ENCODE measurements around the gene GAB2. TPM values are rescaled to one million over a fixed set of nuclear protein-coding genes. Genes with fewer than 3 reads are reported as not detected.

Gene GAB2
- total RNA-seq, 1 experiment from 2014 or later = 3.3 TPM

- H2AK5ac ChIP-seq (ENCODE audit: insufficient read length, low read length) = no peak overlapping the region
- H4K91ac ChIP-seq (ENCODE audit: insufficient read length, low read depth, low read length) = no peak overlapping the region
- no peak overlapping the region for H2BK20ac ChIP-seq (ENCODE audit: low read depth, low read length, poor library complexity, severe bottlenecking)
- H3K18ac ChIP-seq (ENCODE audit: insufficient read length, low read depth, low read length) = no peak overlapping the region
- H3K9ac ChIP-seq (ENCODE audit: extremely low read depth, insufficient read length, low read length) = no peak overlapping the region
- no CpG with 5 or more reads among the region's 7 CpGs for WGBS (ENCODE audit: extremely low coverage, insufficient read length, low lambda C conversion rate)
- no peaks in the 10 kb centered on the region for H3K79me1 ChIP-seq (ENCODE audit: insufficient read depth, low read depth, low read length, poor library complexity, severe bottlenecking)
- H3K4me1 Mint-ChIP-seq = peaks cover 23 to 34% of the 10 kb centered on the region in 2 experiments
- no peak overlapping the region for H3K14ac ChIP-seq (ENCODE audit: insufficient read depth, low read length)
- no peak overlapping the region for H2BK5ac ChIP-seq (ENCODE audit: insufficient read length, low read length)
- no peak overlapping the region for H3K4ac ChIP-seq (ENCODE audit: low read depth, low read length)
- no peaks in the 10 kb centered on the region for H3K27me3 ChIP-seq (ENCODE audit: insufficient read depth, low read length)
- H3K27ac ChIP-seq (ENCODE audit: insufficient read length, low read depth, low read length) = no peak overlapping the region
- no peak overlapping the region for H2BK120ac ChIP-seq (ENCODE audit: low read depth, low read length, poor library complexity, severe bottlenecking)
- H3K27ac Mint-ChIP-seq = no peak overlapping the region; a peak in 1 of 7 replicates
- no peak overlapping the region for H3T11ph ChIP-seq (ENCODE audit: low read length)
- H3K79me2 ChIP-seq (ENCODE audit: insufficient read depth, low read length) = no peaks in the 10 kb centered on the region
- no peaks in the 10 kb centered on the region for H4K20me1 ChIP-seq (ENCODE audit: control insufficient read depth, insufficient read depth, insufficient read length)
- H3K4me3 Mint-ChIP-seq = no peak overlapping the region
- H3K9me3 ChIP-seq (ENCODE audit: control insufficient read depth, low read depth, low read length) = no peaks in the 10 kb centered on the region
- TF ChIP-seq CTCF (conservative IDR thresholded peaks at IDR 0.05) = no peak
- DNase-seq = no peak
- H3K23me2 ChIP-seq (ENCODE audit: insufficient read length, low read depth, low read length, poor library complexity, severe bottlenecking) = no peaks in the 10 kb centered on the region
- no peak overlapping the region for H3K56ac ChIP-seq (ENCODE audit: insufficient read length, low read depth, low read length)
- peaks cover 5% of the 10 kb centered on the region for H3K4me1 ChIP-seq (ENCODE audit: insufficient read depth, low read length)
- H2BK12ac ChIP-seq (ENCODE audit: insufficient read length, low read depth, low read length) = no peak overlapping the region
- peaks cover 0 to 11% (median 2%) of the 10 kb centered on the region in 3 experiments; a peak in 2 of 7 replicates for H3K36me3 Mint-ChIP-seq (ENCODE audit: insufficient read depth in 1 of 3, low read depth in 3 of 3)
- peaks cover 0 to 5% of the 10 kb centered on the region in 2 experiments; a peak in 2 of 5 replicates for H3K9me3 Mint-ChIP-seq
- no peak overlapping the region for H3K4me2 ChIP-seq (ENCODE audit: insufficient read depth, insufficient read length, low read length)
- H3K27me3 Mint-ChIP-seq (ENCODE audit: low read depth) = no peaks in the 10 kb centered on the region; the same call in 1 of the 2 replicates
- H3K23ac ChIP-seq (ENCODE audit: insufficient read length, low read depth, low read length) = no peak overlapping the region
- H2AFZ ChIP-seq (ENCODE audit: low read length) = no peak overlapping the region
- no peak overlapping the region for H4K8ac ChIP-seq (replicated peaks; ENCODE audit: insufficient read length, low read depth, low read length)
- H2BK15ac ChIP-seq (ENCODE audit: low read depth, low read length) = no peak overlapping the region
- no peak overlapping the region for H4K5ac ChIP-seq (ENCODE audit: insufficient read length, low read depth, low read length)
These were observed 63.0 kb downstream of the GAB2 start for GRCh38 chr11:78354408-78355308.

All from H9 (cell line).